ENCODE measurements around the gene MYO5A.
"Not testable (repeated sequence)": the region's sequence is repeated elsewhere in the genome, so short reads cannot be mapped to it uniquely, and the experiment has no call there.

MYO5A gene

GRCh38 chr15:52463638-52464037 is 65.0 kb downstream of the MYO5A start:
- DNase-seq (ENCODE audit: low spot score), result no peak

GRCh38 chr15:52462806-52463360 is 65.8 kb downstream of the MYO5A start:
- DNase-seq (ENCODE audit: low spot score), result no peak

- not testable (repeated sequence) for DNase-seq (ENCODE audit: low spot score)
Observed at GRCh38 chr15:52459701-52460100, 69.0 kb downstream of the MYO5A start.

DNA sequence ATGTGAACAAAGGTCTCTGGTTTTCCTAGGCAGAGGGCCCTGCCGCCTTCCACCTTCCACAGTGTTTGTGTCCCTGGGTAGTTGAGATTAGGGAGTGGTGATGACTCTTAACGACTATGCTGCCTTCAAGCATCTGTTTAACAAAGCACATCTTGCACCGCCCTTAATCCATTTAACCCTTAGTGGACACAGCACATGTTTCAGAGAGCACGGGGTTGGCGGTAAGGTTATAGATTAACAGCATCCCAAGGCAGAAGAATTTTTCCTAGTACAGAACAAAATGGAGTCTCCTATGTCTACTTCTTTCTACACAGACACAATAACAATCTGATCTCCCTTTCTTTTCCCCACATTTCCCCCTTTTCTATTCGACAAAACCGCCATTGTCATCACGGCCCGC is 69.4 kb downstream of the MYO5A start:
- DNase-seq (ENCODE audit: low spot score), result not testable (repeated sequence)

DNA sequence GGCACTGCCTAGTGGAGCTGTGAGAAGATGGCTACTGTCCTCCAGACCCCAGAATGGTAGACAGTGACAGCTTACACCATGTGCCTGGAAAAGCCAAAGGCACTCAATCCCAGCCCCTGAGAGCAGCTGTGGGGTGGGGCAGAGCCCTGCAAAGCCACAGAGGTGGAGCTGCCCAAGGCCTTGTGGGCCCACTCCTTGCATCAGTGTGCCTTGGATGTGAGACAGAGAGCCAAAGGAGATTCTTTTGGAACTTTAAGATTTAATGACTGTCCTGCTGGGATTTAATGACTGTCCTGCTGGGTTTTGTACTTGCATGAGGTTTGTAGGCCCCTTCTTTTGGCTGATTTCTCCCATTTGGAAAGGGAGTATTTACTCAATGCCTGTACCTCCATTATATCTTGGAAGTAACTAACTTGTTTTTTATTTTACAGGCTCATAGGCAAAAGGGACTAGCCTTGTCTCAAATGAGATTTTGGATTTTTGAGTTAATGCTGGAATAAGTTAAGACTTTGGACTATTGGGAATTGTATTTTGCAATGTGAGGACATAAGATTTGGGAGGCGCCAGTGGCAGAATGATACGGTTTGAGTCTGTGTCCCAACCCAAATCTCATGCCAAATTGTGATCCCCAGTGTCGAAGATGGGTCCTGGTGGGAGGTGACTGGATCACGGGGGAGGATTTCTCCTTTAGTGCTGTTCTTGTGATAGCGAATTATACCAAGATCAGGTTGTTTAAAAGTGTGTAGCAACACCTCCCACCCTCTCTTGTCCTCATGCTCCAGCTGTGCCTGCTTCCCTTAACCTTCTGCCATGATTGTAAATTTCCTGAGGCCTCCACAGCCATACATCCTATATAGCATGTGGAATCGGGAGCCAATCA is 80.4 kb downstream of the MYO5A start:
- no peak for DNase-seq (ENCODE audit: low spot score)

DNA sequence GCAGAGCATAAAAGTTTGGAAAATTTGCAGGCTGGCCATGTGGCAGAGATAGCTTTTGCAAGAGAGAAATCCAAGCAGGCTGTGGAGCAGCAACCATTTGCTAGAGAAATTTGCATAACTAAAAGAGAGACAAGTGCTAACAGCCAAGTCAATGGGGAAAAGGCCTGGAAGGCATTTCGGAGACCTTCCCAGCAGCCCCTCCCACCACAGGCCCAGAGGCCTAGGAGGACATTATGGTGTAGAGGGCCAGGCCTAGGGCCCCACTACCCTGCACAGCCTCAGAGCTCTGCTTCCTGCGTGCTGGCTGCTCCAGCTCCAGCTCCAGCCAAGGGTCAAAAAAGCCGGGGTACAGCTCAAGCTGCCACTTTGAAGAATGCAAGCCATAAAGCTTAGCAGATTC is 82.7 kb downstream of the MYO5A start:
- no peak for DNase-seq (ENCODE audit: low spot score)

GRCh38 chr15:52445553-52445952 is 83.1 kb downstream of the MYO5A start:
- DNase-seq (ENCODE audit: low spot score), result no peak

- DNase-seq (ENCODE audit: low spot score), result not testable (repeated sequence)
Observed at GRCh38 chr15:52443205-52443604, 85.5 kb downstream of the MYO5A start.

DNA sequence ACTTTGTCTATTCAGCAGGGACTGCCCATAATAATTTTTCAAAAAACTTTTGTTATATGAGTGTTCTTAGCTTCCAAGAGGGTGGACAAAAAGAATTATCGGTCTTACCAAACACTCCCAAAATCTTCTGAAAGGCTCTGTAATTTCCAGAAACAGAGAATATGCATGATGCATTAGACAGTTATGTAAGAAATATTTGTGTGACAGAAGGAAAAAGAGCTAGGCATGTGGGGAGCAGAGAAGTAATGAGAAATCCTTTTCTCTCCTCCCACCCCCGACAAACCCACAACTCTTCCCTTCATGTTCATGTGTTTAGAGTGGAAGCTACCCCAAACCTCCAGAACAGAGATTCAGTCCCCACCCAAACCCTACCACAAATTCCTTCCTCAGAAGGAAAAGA is 86.8 kb downstream of the MYO5A start:
- DNase-seq (ENCODE audit: low spot score), result no peak

- no peak for DNase-seq (ENCODE audit: low spot score)
Observed at GRCh38 chr15:52440946-52441345, 87.7 kb downstream of the MYO5A start.

GRCh38 chr15:52440414-52440813 is 88.3 kb downstream of the MYO5A start:
- DNase-seq (ENCODE audit: low spot score), result no peak

- DNase-seq (ENCODE audit: low spot score), result no peak
Observed at GRCh38 chr15:52439470-52439869, 89.2 kb downstream of the MYO5A start.

DNA sequence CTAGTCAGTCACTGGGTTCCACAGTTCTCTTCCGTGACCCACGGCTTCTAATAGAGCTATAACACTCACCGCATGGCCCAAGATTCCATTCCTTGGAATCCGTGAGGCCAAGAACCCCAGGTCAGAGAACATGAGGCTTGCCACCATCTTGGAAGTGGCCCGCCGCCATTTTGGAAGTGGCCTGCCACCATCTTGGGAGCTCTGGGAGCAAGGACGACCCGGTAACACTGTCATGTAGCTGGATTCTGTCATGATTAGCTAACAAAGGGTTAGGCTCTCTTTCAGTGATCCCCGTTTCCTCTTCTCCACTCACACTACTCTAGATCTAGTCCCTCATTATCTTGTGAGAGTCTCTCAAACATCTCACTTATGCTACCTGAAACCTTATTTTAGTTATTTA is 89.6 kb downstream of the MYO5A start:
- DNase-seq (ENCODE audit: low spot score), result not testable (repeated sequence)

DNA sequence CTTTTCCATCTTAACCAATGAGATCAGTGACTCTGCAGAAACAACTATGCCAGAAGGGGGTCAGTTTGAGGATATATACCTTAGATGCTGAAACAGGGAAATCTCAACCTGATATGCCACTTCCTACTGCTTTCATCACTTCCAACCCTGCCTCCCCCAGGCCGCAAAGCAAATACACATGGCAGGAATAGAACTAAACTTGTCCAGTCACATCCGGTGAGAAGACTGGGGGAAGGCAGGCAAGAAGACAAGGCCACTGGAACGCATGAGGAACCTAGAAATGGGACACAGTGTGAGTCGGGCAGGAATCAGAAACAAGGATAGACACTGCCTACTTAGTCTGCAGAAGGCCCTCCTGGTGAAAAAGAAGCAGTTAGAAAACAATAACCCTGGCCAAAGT is 90.6 kb downstream of the MYO5A start:
- no peak for DNase-seq (ENCODE audit: low spot score)

DNA sequence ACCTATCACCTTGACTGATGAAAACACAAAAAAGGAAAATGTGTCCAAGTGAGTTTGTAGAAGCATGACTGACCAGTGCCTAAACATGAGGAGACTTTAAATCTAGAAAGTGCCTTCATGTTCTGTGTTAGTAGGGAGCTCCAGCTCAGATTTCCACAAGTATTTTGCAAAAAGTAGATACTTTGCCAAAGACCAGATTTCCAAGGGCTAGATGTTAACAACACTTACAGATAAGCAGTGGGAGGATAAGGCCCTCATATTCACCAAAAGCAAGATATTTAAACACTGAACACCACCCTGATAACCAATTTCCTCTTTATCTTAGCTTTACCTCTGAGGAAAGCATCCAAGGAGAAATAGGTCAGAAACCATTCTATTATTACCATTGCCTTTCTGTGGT is 91.0 kb downstream of the MYO5A start:
- no peak for DNase-seq (ENCODE audit: low spot score)

DNA sequence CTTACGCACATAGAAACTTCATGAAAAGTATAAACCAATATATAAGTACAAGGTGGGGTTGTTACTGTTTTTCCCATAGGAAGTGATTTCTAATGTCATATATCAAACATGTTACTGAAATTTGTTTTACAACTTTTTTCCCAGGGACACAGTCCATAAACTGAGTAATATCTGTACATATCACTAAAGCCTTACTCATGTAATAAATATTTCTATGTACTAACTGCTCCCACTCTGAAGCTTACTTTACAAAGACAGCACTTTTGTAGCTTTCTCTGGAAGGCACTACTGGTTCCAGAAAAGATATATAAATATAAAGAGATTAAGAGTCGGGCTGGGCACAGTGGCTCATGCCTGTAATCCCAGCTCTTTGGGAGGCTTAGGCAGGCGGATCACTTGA is 91.7 kb downstream of the MYO5A start:
- no peak for DNase-seq (ENCODE audit: low spot score)

DNA sequence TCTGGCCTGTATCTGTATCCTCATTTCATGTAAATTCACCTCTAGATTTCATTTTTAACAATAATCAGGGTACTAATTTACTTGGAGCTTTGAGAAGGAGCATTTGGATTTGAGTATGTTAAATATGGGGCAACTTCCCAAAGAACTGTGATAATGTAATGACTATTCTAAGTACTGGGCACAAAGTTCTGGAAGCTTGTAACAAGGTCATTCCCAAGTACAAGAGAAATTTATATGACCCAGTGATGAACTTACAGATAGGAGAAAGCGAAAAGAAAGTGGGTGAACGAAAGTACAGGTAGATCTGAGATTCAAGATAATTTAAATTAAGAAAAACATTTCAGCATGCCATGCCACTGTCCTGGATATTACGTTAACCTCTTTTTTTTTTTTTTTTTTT is 93.8 kb downstream of the MYO5A start:
- DNase-seq (ENCODE audit: low spot score), result no peak

- DNase-seq (ENCODE audit: low spot score), result no peak
Observed at GRCh38 chr15:52428297-52428696, 100.4 kb downstream of the MYO5A start.

GRCh38 chr15:52427804-52428203 is 100.9 kb downstream of the MYO5A start:
- no peak for DNase-seq (ENCODE audit: low spot score)

- DNase-seq (ENCODE audit: low spot score), result no peak
Observed at GRCh38 chr15:52424856-52425431, 103.7 kb downstream of the MYO5A start.

GRCh38 chr15:52423852-52424251 is 104.8 kb downstream of the MYO5A start:
- DNase-seq (ENCODE audit: low spot score), result no peak

- no peak for DNase-seq (ENCODE audit: low spot score)
Observed at GRCh38 chr15:52422001-52422400, 106.7 kb downstream of the MYO5A start.

- no peak for DNase-seq (ENCODE audit: low spot score)
Observed at GRCh38 chr15:52421029-52421428, 107.7 kb downstream of the MYO5A start.
